Measurements from ENCODE around the gene GJC1.
A peak's percentile ranks its signal among the peaks of the same experiment; 100 is the strongest.

DNA sequence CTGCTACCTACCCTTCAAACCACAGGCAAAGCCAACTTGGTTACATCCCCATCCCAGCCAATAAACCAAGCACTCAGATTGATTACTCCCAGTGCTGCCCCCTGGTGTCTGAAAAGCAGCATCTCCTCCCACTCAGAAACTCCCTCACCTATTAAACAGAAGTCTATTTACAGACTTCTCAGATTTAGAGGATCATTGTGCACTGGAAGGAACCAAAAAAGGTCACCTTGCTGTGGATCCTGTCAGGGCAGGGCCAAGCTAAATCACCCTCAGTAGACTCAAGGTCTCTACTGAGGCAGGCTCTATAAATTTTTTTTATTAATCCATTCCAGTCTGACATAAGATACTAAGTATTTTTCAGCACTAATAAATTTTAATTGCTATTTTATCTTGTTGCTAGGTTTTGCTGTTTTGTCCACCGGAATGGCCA lies 35.2 kb upstream of the GJC1 start:
- TF ChIP-seq, protein P1, sequence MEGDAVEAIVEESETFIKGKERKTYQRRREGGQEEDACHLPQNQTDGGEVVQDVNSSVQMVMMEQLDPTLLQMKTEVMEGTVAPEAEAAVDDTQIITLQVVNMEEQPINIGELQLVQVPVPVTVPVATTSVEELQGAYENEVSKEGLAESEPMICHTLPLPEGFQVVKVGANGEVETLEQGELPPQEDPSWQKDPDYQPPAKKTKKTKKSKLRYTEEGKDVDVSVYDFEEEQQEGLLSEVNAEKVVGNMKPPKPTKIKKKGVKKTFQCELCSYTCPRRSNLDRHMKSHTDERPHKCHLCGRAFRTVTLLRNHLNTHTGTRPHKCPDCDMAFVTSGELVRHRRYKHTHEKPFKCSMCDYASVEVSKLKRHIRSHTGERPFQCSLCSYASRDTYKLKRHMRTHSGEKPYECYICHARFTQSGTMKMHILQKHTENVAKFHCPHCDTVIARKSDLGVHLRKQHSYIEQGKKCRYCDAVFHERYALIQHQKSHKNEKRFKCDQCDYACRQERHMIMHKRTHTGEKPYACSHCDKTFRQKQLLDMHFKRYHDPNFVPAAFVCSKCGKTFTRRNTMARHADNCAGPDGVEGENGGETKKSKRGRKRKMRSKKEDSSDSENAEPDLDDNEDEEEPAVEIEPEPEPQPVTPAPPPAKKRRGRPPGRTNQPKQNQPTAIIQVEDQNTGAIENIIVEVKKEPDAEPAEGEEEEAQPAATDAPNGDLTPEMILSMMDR (IDR thresholded peaks at IDR 0.05), result peak; percentile 82
- TF ChIP-seq, protein P2, sequence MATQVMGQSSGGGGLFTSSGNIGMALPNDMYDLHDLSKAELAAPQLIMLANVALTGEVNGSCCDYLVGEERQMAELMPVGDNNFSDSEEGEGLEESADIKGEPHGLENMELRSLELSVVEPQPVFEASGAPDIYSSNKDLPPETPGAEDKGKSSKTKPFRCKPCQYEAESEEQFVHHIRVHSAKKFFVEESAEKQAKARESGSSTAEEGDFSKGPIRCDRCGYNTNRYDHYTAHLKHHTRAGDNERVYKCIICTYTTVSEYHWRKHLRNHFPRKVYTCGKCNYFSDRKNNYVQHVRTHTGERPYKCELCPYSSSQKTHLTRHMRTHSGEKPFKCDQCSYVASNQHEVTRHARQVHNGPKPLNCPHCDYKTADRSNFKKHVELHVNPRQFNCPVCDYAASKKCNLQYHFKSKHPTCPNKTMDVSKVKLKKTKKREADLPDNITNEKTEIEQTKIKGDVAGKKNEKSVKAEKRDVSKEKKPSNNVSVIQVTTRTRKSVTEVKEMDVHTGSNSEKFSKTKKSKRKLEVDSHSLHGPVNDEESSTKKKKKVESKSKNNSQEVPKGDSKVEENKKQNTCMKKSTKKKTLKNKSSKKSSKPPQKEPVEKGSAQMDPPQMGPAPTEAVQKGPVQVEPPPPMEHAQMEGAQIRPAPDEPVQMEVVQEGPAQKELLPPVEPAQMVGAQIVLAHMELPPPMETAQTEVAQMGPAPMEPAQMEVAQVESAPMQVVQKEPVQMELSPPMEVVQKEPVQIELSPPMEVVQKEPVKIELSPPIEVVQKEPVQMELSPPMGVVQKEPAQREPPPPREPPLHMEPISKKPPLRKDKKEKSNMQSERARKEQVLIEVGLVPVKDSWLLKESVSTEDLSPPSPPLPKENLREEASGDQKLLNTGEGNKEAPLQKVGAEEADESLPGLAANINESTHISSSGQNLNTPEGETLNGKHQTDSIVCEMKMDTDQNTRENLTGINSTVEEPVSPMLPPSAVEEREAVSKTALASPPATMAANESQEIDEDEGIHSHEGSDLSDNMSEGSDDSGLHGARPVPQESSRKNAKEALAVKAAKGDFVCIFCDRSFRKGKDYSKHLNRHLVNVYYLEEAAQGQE (IDR thresholded peaks at IDR 0.05; ENCODE audit: insufficient read depth in 1 of 2, low read depth in 2 of 2, low read length in 1 of 2), result no peak

Measured in Panc1 (cell line).